HepG2 (cell line): ENCODE results near the gene PPIA. TPM values are rescaled to one million over a fixed set of nuclear protein-coding genes. Genes with fewer than 3 reads are reported as not detected.

ENCODE experiments used
- CCAR2 ChIP-seq: fragments of 200-400 bp; formaldehyde crosslinking; optimal IDR thresholded peaks from 2 replicates; pipeline ENCODE3; 2018; ENCODE audit warnings: low read depth, mild to moderate bottlenecking, low read length, moderate library complexity
- HBP1 ChIP-seq: IDR thresholded peaks from 2 replicates; pipeline ENCODE4 v1.6.1; 2016; ENCODE audit warnings: low read depth, control low read depth
- IRX3 ChIP-seq: sonication (generic); formaldehyde crosslinking; IDR thresholded peaks from 2 replicates; pipeline ENCODE4 v1.8.1; 2023; ENCODE audit warnings: mild to moderate bottlenecking, low read depth, missing genetic modification reagents, borderline replicate concordance
- KMT2B ChIP-seq: IDR thresholded peaks from 2 replicates; pipeline ENCODE4 v1.6.1; 2016; ENCODE audit warnings: missing genetic modification reagents, missing compliant biosample characterization
- MAF1 ChIP-seq: sonication (generic); formaldehyde crosslinking; IDR thresholded peaks from 2 replicates; pipeline ENCODE4 v1.5.0; 2020; ENCODE audit warnings: missing genetic modification reagents, borderline replicate concordance
- MED13 ChIP-seq: sonication (generic); formaldehyde crosslinking; IDR thresholded peaks from 2 replicates; pipeline ENCODE4 v1.5.0; 2020; ENCODE audit warnings: missing genetic modification reagents
- PATZ1 ChIP-seq: sonication (generic); formaldehyde crosslinking; IDR thresholded peaks from 2 replicates; pipeline ENCODE4 v1.4.0; 2020; ENCODE audit warnings: missing genetic modification reagents
- RARG ChIP-seq: sonication (generic); formaldehyde crosslinking; IDR thresholded peaks from 2 replicates; pipeline ENCODE4 v1.4.0; 2020; ENCODE audit warnings: low read depth, mild to moderate bottlenecking, missing genetic modification reagents
- SMARCC2 ChIP-seq: fragments of 450-650 bp; IDR thresholded peaks from 2 replicates; pipeline ENCODE4 v1.6.1; 2017; ENCODE audit warnings: antibody characterized with exemption, mild to moderate bottlenecking
- U2AF1 ChIP-seq: fragments of 200-400 bp; formaldehyde crosslinking; optimal IDR thresholded peaks from 2 replicates; pipeline ENCODE3; 2017; ENCODE audit warnings: mild to moderate bottlenecking, low read depth, low read length
- ZFP82 ChIP-seq: sonication (generic); formaldehyde crosslinking; IDR thresholded peaks from 2 replicates; pipeline ENCODE4 v1.5.1; 2020; ENCODE audit warnings: mild to moderate bottlenecking, missing genetic modification reagents, borderline replicate concordance
- ZNF12 ChIP-seq: sonication (generic); formaldehyde crosslinking; IDR thresholded peaks from 2 replicates; pipeline ENCODE4 v1.5.0; 2020; ENCODE audit warnings: missing genetic modification reagents
- ZNF556 ChIP-seq: sonication (generic); formaldehyde crosslinking; IDR thresholded peaks from 2 replicates; pipeline ENCODE4 v1.4.0; 2020; ENCODE audit warnings: mild to moderate bottlenecking, missing genetic modification reagents, borderline replicate concordance
- ZNF672 ChIP-seq: sonication (generic); formaldehyde crosslinking; IDR thresholded peaks from 2 replicates; pipeline ENCODE4 v1.8.1; 2022; ENCODE audit warnings: missing genetic modification reagents
- ZNF703 ChIP-seq: sonication (generic); formaldehyde crosslinking; IDR thresholded peaks from 2 replicates; pipeline ENCODE4 v1.5.1; 2020; ENCODE audit warnings: missing genetic modification reagents, mild to moderate bottlenecking, moderate library complexity, borderline replicate concordance
- ZNF720 ChIP-seq: sonication (generic); formaldehyde crosslinking; IDR thresholded peaks from 2 replicates; pipeline ENCODE4 v1.4.0; 2020; ENCODE audit warnings: missing genetic modification reagents
- ZNF782 ChIP-seq: sonication (generic); formaldehyde crosslinking; IDR thresholded peaks from 2 replicates; pipeline ENCODE4 v1.4.0; 2020; ENCODE audit warnings: missing genetic modification reagents, mild to moderate bottlenecking, borderline replicate concordance
- ZNF790 ChIP-seq: sonication (generic); formaldehyde crosslinking; IDR thresholded peaks from 2 replicates; pipeline ENCODE4 v1.8.0; 2022; ENCODE audit warnings: missing genetic modification reagents, mild to moderate bottlenecking, borderline replicate concordance
- polyA plus RNA-seq, 8 experiments: library from polyadenylated mRNA; depleted of rRNA in 3 of 8; stranded (reverse) in 7 of 8; unstranded in 1 of 8; fragments of >200 nt; fragmentation: Illumina TruSeq in 4 of 8; extraction: Trizol in 4 of 8; gene quantifications; 2 replicates each; pipeline versions ENCODE4 v1.2.1 to v1.2.3, GENCODE V29; 2011 to 2016; ENCODE audit warnings: low read depth in 4 of 8, missing spikeins in 1 of 8, mixed read lengths in 1 of 8; ENCODE audit not compliant: insufficient read depth in 1 of 8
- total RNA-seq, 5 experiments: library from RNA; depleted of rRNA; stranded (reverse); fragments of >200 nt; fragmentation: Illumina TruSeq; extraction: Trizol; gene quantifications; 2 replicates each; pipeline ENCODE4 v1.2.3, GENCODE V29; 2016; ENCODE audit warnings: low read depth in 1 of 5
- TF ChIP-seq, protein P1 (sequence below): sonication (generic); formaldehyde crosslinking; IDR thresholded peaks from 2 replicates; pipeline ENCODE4 v1.5.1; 2020; ENCODE audit warnings: missing genetic modification reagents, mild to moderate bottlenecking, borderline replicate concordance
- TF ChIP-seq, protein P2 (sequence below): sonication (generic); formaldehyde crosslinking; IDR thresholded peaks from 2 replicates; pipeline ENCODE4 v1.5.1; 2020; ENCODE audit warnings: mild to moderate bottlenecking, missing genetic modification reagents, moderate library complexity
- TF ChIP-seq, protein P3 (sequence below): sonication (generic); formaldehyde crosslinking; IDR thresholded peaks from 2 replicates; pipeline ENCODE4 v1.8.1; 2022; ENCODE audit warnings: low read depth, mild to moderate bottlenecking, missing genetic modification reagents

The PPIA gene
- total and polyA plus RNA-seq, 2 of the 13 experiments (the other 11 are each of a cell fraction or from before 2014, with no cell fraction given) = 2,268 to 3,010 TPM

GRCh38 chr7:44796034-44796503, 412 bp upstream of the PPIA start (continued):
- TF ChIP-seq HBP1 (no peak), ZNF672 (0 out of 2 replicates have a peak, but pooled peaks have one; percentile 24), U2AF1 (no peak), ZNF782 (CRISPR knock-in tag) (no peak; the same call in 1 of the 2 replicates), MAF1 (no peak), ZFP82 (no peak; the same call in 1 of the 2 replicates), SMARCC2 (no peak), PATZ1 (peak; percentile 64; the same call in 1 of the 2 replicates), ZNF556 (no peak), RARG (no peak), ZNF703 (no peak), ZNF12 (CRISPR knock-in tag) (no peak), MED13 (CRISPR knock-in tag) (no peak), IRX3 (CRISPR knock-in tag) (0 out of 2 replicates have a peak, but pooled peaks have one; percentile 18), KMT2B (CRISPR knock-in tag) (no peak; the same call in 1 of the 2 replicates), ZNF720 (CRISPR knock-in tag) (no peak), CCAR2 (no peak), ZNF790 (CRISPR knock-in tag) (no peak)
- TF ChIP-seq, protein P1, sequence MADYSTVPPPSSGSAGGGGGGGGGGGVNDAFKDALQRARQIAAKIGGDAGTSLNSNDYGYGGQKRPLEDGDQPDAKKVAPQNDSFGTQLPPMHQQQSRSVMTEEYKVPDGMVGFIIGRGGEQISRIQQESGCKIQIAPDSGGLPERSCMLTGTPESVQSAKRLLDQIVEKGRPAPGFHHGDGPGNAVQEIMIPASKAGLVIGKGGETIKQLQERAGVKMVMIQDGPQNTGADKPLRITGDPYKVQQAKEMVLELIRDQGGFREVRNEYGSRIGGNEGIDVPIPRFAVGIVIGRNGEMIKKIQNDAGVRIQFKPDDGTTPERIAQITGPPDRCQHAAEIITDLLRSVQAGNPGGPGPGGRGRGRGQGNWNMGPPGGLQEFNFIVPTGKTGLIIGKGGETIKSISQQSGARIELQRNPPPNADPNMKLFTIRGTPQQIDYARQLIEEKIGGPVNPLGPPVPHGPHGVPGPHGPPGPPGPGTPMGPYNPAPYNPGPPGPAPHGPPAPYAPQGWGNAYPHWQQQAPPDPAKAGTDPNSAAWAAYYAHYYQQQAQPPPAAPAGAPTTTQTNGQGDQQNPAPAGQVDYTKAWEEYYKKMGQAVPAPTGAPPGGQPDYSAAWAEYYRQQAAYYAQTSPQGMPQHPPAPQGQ (CRISPR knock-in tag) = no peak
- TF ChIP-seq, protein P2, sequence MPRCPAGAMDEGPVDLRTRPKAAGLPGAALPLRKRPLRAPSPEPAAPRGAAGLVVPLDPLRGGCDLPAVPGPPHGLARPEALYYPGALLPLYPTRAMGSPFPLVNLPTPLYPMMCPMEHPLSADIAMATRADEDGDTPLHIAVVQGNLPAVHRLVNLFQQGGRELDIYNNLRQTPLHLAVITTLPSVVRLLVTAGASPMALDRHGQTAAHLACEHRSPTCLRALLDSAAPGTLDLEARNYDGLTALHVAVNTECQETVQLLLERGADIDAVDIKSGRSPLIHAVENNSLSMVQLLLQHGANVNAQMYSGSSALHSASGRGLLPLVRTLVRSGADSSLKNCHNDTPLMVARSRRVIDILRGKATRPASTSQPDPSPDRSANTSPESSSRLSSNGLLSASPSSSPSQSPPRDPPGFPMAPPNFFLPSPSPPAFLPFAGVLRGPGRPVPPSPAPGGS (CRISPR knock-in tag) = no peak
- TF ChIP-seq, protein P3, sequence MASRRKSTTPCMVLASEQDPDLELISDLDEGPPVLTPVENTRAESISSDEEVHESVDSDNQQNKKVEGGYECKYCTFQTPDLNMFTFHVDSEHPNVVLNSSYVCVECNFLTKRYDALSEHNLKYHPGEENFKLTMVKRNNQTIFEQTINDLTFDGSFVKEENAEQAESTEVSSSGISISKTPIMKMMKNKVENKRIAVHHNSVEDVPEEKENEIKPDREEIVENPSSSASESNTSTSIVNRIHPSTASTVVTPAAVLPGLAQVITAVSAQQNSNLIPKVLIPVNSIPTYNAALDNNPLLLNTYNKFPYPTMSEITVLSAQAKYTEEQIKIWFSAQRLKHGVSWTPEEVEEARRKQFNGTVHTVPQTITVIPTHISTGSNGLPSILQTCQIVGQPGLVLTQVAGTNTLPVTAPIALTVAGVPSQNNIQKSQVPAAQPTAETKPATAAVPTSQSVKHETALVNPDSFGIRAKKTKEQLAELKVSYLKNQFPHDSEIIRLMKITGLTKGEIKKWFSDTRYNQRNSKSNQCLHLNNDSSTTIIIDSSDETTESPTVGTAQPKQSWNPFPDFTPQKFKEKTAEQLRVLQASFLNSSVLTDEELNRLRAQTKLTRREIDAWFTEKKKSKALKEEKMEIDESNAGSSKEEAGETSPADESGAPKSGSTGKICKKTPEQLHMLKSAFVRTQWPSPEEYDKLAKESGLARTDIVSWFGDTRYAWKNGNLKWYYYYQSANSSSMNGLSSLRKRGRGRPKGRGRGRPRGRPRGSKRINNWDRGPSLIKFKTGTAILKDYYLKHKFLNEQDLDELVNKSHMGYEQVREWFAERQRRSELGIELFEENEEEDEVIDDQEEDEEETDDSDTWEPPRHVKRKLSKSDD (CRISPR knock-in tag) = 0 out of 2 replicates have a peak, but pooled peaks have one; percentile 69
